Activated CD8-positive, alpha-beta memory T cell treated with anti-CD3 and anti-CD28 coated beads for 4 hours (primary cell): ENCODE data around the gene FOXI3.

Experiments used
- DNase-seq, 2 donors: peaks; one replicate each; pipeline ENCODE4 v3.0.0-alpha.2; 2020; ENCODE audit warnings: low read depth in 2 of 2

FOXI3 gene

DNA sequence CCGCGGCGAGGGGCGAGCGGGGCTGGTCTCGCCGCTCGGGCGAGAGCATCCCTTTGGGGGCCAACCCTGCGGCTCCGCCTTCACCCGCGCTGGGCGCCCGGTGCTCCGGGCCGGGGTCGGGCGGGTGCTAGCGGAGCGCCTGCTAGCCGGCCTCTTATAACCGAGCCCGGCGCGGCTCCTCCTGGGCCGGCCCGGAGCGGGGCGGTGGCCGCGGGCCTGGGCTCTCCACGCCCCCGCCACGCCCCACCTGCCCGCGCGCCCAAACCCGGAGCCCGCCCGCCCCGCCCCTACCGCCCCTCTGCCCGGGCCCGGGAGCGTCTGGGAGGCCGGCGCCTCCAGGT lies at the start of gene FOXI3:
Gene FOXI3 (minus strand): TSS at position 129 of the 341 bp plus-strand sequence. CDS start 158 bp downstream, outside the sequence.
- no peak for DNase-seq

DNA sequence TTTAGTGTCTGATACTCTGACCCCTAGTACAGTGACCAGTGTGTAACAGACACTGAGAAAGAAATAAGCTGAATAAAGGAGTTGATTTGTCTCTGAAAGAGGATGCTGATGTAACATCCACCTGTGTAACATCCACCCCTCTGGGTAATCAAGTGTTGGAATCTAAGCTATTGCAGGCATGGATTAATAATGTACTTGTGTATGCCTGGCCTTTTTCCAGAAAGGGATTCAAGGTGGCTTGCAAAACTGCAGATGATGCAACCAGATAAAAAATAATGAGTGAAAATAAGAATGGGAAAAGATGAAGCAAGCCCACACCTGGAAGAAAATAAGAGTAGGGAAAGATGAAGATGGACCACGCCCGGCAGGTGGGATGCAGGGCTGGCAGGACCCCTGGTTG lies 48.2 kb upstream of the FOXI3 start:
- no peak for DNase-seq

GRCh38 chr2:88499204-88499603 lies 46.7 kb upstream of the FOXI3 start:
- no peak for DNase-seq

- DNase-seq = no peak
Observed at GRCh38 chr2:88493481-88493880, 41.0 kb upstream of the FOXI3 start.

DNA sequence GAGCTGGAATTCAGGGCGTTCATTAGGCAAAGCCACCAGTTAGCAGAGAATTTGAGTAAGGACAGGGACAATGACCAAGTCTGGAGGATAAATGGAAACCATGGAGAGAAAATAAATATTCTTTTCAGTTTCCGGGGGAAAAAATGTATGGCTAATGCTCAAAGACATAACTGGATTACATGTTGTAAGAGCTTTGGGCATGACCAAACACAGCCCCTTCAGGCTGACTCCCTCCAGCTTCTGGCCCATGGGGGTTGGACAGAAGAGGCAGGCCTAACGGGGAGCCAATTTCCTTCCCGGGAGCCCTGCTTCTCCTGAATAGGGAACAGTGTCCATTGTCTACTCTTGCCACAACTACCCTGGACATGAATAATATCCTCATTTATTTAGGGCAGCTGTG lies 39.5 kb upstream of the FOXI3 start:
- DNase-seq = no peak

GRCh38 chr2:88489181-88489580 lies 36.7 kb upstream of the FOXI3 start:
- DNase-seq = no peak

DNA sequence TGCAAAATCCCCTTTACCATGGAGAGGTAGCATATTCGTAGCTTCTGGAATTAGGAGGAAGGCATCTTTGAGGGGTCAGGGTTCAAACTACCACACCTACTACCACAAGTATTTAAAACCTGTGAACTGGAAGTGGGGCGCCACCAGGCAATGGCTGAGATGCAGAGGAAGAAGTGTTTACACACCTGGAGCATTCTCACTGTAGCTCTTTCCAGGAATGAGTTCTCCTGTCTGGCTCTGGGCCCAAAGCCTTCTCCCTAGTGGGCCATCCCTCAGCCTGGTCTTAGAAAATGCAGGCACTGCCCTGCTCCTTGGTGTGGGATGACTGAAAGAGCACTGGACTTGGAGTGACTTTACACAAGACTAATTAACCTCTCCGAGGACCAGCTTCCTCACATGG lies 30.7 kb upstream of the FOXI3 start:
- DNase-seq = no peak

DNA sequence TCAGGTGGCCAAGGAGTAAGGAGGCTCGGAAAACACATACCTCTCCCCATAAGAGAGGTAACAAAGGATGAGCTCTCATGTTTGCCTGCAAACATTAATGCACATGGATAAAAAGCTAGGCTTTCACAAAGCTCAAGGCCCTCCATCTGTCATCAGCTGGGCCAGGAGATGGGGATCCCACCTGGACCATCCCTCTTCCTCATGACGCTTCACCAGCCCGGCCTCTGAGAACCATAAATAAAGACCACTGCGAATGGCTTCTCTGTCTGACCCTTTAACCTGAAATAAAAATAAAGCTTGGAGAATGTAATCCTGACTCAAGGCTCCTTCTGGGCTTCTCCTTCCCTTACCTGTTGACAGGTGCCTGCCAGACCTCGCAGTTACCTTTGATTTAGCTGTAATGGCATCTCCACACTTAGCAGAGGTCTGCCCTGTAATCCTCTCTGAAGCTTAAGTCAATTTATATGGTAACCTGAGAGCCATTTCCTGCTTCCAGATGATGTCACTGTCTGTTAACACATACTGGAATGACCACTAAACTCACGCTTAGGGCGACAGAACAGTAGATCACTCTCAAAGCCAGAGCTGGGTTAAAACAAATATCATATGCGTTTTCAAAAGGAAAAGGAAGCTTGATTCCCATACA lies 29.3 kb upstream of the FOXI3 start:
- no peak for DNase-seq

DNA sequence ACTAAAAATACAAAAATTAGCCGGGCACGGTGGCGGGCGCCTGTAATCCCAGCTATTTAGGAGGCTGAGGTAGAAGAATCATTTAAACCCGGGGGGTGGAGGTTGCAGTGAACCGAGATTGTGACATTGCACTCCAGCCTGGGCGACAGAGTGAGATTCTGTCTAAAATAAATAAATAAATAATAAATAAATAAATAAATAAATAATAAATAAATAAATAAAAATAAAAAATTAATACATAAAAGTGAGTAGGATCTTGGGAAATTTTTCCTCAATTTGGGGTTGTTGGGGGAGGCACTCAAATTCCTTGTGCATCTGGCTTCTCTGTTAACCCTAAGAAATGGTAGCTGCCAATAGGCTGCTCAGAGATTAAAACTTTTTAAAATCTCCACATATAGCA lies 20.3 kb upstream of the FOXI3 start:
- DNase-seq = no peak

DNA sequence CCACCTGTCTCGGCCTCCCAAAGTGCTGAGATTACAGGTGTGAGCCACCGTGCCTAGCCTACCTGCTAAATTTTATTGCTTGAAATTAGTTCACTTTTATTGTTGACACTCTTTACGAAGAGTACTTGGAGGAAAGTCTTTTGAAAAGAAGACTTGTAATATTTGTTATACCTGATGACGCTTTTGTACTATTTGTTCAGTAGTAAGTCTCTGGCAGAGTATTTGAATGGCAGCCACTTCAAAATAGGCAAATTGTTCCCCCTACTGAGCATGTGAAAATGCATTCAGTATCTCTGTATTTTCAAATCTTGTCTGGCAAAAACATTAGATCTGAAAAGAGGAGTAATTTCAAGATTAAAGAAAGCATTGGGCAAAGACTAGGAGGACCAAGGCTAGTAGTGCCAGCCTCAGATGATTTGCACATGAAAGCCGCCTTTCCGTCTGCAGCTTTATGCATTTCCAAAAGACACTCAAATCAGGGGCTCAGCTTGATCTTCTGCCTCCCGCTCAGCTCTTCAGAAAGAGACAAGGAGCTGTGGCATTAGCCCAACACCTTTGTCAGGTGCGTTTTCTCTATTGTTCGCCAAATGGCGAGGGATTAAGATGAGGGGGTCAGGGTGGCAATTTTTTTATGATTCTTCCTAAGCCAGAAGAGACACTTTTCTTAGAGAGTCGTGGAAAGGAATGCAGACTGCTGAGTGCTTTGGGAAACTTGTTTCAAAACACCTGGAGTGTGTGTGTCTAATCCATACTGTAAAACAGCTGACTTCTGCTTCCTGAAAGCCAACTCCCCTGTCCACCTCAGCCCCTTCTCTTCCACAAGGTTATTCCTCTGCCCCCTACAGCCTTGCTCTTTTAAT lies 18.8 kb upstream of the FOXI3 start:
- DNase-seq = no peak

DNA sequence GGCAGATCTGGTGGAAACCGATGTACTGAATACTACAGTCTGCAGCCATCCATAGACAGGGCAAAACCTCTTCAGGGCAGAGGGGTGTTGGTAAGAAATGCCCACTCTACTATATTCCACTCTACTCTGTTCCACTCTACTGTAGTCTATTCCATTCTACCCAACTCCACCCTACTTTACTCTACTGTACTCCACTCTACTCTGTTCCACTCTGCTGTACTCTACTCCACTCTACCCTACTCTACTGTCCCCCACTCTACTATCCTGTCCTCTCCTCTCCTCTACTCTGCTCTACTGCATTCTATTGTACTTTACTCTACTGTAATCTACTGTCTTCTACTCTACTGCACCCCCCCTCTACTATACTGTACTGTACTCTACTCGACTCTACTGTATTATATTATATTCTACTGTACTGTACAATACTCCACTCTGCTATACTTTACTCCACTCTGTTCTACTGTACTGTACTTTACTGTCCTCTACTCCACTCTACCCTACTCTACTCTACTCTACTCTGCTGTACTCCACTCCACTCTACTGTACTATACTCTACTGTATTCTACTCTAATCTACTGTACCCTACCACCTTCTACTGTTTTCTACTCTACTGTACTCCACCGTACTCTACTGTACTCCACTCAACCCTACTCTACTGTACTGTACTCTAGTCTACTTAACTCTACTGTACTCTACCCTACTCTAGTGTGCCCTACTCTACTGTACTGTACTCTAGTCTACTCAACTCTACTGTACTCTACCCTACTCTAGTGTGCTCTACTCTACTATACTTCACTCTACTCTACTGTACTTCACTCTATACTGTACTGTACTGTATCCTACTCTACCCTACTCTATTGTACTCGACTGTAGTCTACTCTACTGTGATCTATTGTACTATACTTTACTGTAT lies 17.0 kb upstream of the FOXI3 start:
- no peak for DNase-seq

DNA sequence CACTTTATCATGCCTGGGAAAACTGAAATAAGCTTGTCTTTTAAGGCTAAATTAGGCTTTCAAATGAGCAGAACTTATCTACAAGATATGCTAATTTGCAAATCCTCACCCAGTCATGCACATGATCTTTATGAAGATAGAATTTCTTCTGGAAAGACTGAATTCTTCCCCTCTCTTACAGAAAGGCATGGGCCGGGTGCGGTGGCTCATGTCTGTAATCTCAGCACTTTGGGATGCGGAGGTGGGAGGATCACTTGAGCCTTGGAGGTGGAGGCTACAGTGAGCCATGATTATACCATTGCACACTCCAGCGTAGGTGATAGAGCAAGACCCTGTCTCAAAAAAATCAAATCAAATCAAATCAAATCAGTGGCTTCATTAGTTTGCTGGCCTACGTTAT lies 11.7 kb upstream of the FOXI3 start:
- no peak for DNase-seq

GRCh38 chr2:88458633-88459032 lies 6.1 kb upstream of the FOXI3 start:
- DNase-seq = no peak

- DNase-seq = no peak
Observed at GRCh38 chr2:88452980-88453582, 588 bp upstream of the FOXI3 start.

- no peak for DNase-seq
Observed at GRCh38 chr2:88451811-88452564, 505 bp downstream of the FOXI3 start.

DNA sequence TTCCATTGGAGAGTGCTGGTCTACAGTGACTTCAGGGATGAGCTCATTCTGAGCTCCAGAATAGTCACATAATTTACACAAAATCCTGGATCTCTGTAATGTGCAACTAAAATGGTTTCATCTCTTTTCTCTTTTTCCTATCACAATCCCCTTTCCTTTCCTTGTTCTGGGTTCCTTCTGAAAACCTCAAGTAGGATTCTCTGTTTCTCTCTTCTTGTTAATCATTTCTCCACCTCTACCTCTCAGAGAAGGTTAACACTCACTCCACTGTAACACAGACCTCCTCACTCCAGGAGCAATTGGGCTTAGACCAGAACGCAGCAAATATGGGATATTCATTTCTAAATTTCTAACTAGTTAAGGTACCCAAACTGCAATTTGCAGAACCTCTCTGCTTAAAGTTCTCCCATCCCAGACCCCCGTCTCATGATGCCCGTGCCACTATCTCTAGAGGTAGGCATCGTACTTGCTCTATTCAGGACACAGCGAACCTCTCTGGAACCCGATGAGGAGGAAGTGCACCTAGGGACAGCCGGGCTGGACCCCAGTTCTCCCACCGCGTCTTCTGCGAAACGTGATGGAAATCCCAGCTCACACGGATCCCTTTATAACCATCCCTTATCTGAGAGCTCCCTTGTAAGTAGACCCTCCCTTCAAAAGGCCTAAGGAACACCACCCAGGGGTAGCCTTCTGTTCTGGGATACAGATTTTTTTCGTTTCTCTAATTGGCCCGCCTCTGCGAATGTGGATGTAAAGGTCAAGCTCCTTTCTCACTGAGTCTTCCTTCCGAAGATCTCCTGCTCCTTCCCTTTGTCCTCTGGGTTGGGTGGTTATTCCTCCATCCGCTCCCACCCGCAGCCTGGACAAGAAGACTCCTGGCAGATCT lies 1.3 kb downstream of the FOXI3 start:
- DNase-seq = no peak

- DNase-seq = no peak
Observed at GRCh38 chr2:88450186-88450585, 2.3 kb downstream of the FOXI3 start.

DNA sequence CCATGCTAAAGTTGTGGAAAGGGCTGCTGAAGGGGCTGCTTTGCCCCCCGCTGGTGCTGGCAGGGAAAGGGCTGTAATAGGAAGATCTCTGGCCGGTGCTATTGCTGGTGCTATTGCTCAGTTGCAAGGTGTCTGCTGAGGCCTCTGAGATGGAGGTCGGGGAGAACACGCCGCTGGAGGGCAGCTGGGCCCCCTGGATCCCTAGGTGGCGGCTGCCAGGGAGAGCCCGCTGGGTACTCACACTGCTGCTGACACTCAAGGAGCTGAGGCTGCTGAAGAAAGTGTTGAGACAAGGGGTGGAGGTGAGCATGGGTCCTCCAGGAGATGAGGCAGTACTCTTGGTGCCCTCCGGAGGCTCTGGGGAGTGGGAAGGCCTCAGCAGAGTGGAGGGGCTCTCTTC lies 4.2 kb downstream of the FOXI3 start:
- DNase-seq = no peak

GRCh38 chr2:88443353-88443938 lies 9.0 kb downstream of the FOXI3 start:
- no peak for DNase-seq

- no peak for DNase-seq
Observed at GRCh38 chr2:88442473-88442872, 10.0 kb downstream of the FOXI3 start.
